ENCODE measurements around the gene MRPL48. TPM values are rescaled to one million over a fixed set of nuclear protein-coding genes. Genes with fewer than 3 reads are reported as not detected.
"Not testable (repeated sequence)": the region's sequence is repeated elsewhere in the genome, so short reads cannot be mapped to it uniquely, and the experiment has no call there.

MRPL48 gene
- polyA plus RNA-seq, 2 of the 4 experiments (the other 2 are of a cell fraction) = 57.2 to 103 TPM

GRCh38 chr11:73750228-73750627 is 37.4 kb upstream of the MRPL48 start (continued):
- no peak for TF ChIP-seq FOSL2 (IDR thresholded peaks at IDR 0.05)
- TF ChIP-seq FOSL2 (CRISPR knock-in tag; IDR thresholded peaks at IDR 0.05) = no peak
- no peak for TF ChIP-seq HMGXB4 (CRISPR knock-in tag; IDR thresholded peaks at IDR 0.05; ENCODE audit: borderline replicate concordance)
- no peak for TF ChIP-seq JUN (IDR thresholded peaks at IDR 0.05)

- POLR2A ChIA-PET = interaction anchor here (1.2 kb wide), 1 partner anchor 10 kb away, joined by 4 read pairs; the partner anchor contains the start of gene RAB6A
Observed at GRCh38 chr11:73750862-73751261, 36.8 kb upstream of the MRPL48 start.

GRCh38 chr11:73752216-73752867 is 35.3 kb upstream of the MRPL48 start:
- Histone ChIP-seq H3K4me3 (no peak overlapping the region), H3K4me2 (no peak overlapping the region), H3K27ac (no peak overlapping the region), H3K4me1 (peaks cover 14% of the 10 kb centered on the region; the same call in 2 of the 3 replicates), H3K9me3 (no peaks in the 10 kb centered on the region)
- DNase-seq (ENCODE audit: low read depth in 1 of 2, low spot score in 1 of 2) (no peak), FAIRE-seq (no peak), ATAC-seq (no peak)
- CTCF ChIA-PET = no interaction called here
- POLR2A ChIA-PET = no interaction called here
- TF ChIP-seq E2F6 (IDR thresholded peaks at IDR 0.05; ENCODE audit: borderline replicate concordance, low read depth) (no peak), ZNF302 (CRISPR knock-in tag; IDR thresholded peaks at IDR 0.05) (no peak), RNF2 (IDR thresholded peaks at IDR 0.05; ENCODE audit: borderline replicate concordance, low read depth) (no peak), MYC (IDR thresholded peaks at IDR 0.05; ENCODE audit: borderline replicate concordance, low read length) (no peak), POLR2AphosphoS2 (conservative IDR thresholded peaks at IDR 0.05; ENCODE audit: low read length) (no peak), ZSCAN20 (CRISPR knock-in tag; IDR thresholded peaks at IDR 0.05) (no peak), BHLHE40 (IDR thresholded peaks at IDR 0.05; ENCODE audit: low read depth, low read length) (no peak), CBX8 (IDR thresholded peaks at IDR 0.05) (no peak), HEYL (CRISPR knock-in tag; IDR thresholded peaks at IDR 0.05) (no peak), HOXA7 (CRISPR knock-in tag; IDR thresholded peaks at IDR 0.05) (no peak), RCOR1 (IDR thresholded peaks at IDR 0.05; ENCODE audit: low read depth, low read length) (no peak), JUN (IDR thresholded peaks at IDR 0.05) (no peak), HDAC2 (IDR thresholded peaks at IDR 0.05) (no peak), NFE2L2 (conservative IDR thresholded peaks at IDR 0.05; ENCODE audit: low read length) (no peak), POLR2A (IDR thresholded peaks at IDR 0.05; ENCODE audit: low read length) (no peak), FOSL2 (IDR thresholded peaks at IDR 0.05) (no peak), FOSL2 (CRISPR knock-in tag; IDR thresholded peaks at IDR 0.05) (no peak), RAD21 (conservative IDR thresholded peaks at IDR 0.05 in 1 of 2, IDR thresholded peaks at IDR 0.05 in 1 of 2) (no peak), CHD4 (IDR thresholded peaks at IDR 0.05; ENCODE audit: borderline replicate concordance) (no peak), EHMT2 (IDR thresholded peaks at IDR 0.05; ENCODE audit: low read depth) (no peak), KDM5A (IDR thresholded peaks at IDR 0.05) (no peak)
- 89% methylated on average over 14 of the region's 14 CpGs for WGBS (ENCODE audit: missing lambda C conversion rate)

More at GRCh38 chr11:73750862-73751261, 36.8 kb upstream of the MRPL48 start:
- H3K4me3 ChIP-seq; DNase-seq (ENCODE audit: low read depth in 1 of 2, low spot score in 1 of 2); H3K4me2 ChIP-seq; H3K9me3 ChIP-seq; ATAC-seq; CTCF ChIA-PET; H3K27ac ChIP-seq; FAIRE-seq: not testable (repeated sequence)
- peaks cover 11% of the 10 kb centered on the region; the same call in 1 of the 3 replicates for H3K4me1 ChIP-seq
- WGBS (ENCODE audit: missing lambda C conversion rate) = 86% methylated on average over 4 of the region's 4 CpGs

All from A549 (cell line).